GM19468 (cell line): ENCODE measurements around the gene RFX3.
"Not testable (repeated sequence)": the region's sequence is repeated elsewhere in the genome, so short reads cannot be mapped to it uniquely, and the experiment has no call there.

Experiments
- ATAC-seq: cut with Tn5 transposase; IDR thresholded peaks from one replicate; pipeline ENCODE4 v1.9.1; 2021; ENCODE audit warnings: mild to moderate bottlenecking, moderate library complexity, moderate number of reproducible peaks; ENCODE audit not compliant: unreplicated experiment; ENCODE audit errors: extremely low read depth

RFX3 gene

GRCh38 chr9:3367185-3367584, 158.6 kb downstream of the RFX3 start:
- ATAC-seq: no peak

- ATAC-seq: no peak
Observed at GRCh38 chr9:3361689-3362392, 164.0 kb downstream of the RFX3 start.

DNA sequence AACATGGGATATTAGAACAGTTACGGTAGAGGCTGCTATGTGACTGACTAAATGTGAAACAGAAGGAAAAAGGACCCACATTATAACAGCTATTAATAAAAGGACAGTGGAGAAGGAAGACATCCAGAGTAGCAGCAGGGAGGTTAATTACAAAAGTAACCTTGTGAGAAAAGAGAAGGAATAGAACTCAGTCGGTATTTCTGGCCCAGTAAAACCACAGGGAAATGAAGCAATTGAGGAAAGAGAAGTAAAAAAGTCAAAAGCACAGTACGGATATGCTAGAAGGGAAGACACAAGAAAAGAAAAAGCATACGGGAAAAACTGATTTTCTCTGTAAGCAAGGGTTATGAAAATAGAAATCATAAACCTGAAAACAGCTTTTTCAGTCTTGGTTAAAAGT, 164.7 kb downstream of the RFX3 start:
- no peak for ATAC-seq

DNA sequence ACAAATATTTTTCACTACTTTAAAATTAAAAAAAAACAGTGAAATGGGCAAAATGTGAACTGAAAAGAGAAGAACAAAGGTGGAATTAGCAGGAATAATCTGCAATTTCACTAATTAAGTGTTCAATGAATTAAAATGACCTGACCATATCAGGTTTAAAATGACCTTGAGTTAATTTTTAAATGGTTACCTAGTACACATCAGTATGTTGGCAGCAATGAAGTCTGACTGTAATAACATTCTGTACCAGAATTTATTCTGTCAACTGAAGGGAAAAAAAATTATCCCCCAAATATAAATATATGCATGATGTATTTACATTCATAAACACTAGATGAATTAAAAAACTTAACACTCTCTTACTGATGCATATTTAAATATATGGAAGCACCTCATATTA, 165.6 kb downstream of the RFX3 start:
- no peak for ATAC-seq

DNA sequence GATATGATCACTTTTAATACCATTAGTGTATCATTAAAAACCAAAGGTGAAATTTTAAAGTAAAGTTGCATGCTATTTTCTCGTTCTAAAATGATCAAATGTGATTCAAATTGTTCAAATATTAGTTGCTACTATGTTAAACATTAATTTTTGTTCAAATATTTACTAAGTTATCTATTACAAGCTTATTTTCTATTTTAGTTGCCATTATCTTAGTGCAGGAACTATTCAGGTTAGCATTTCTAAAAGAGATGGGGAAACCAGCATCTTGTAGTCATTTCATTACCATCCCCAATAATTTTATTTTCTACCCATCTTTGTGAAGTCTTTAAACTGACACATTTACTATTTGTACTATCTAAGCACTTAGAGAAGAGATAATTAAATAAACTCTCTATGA, 166.0 kb downstream of the RFX3 start:
- no peak for ATAC-seq

DNA sequence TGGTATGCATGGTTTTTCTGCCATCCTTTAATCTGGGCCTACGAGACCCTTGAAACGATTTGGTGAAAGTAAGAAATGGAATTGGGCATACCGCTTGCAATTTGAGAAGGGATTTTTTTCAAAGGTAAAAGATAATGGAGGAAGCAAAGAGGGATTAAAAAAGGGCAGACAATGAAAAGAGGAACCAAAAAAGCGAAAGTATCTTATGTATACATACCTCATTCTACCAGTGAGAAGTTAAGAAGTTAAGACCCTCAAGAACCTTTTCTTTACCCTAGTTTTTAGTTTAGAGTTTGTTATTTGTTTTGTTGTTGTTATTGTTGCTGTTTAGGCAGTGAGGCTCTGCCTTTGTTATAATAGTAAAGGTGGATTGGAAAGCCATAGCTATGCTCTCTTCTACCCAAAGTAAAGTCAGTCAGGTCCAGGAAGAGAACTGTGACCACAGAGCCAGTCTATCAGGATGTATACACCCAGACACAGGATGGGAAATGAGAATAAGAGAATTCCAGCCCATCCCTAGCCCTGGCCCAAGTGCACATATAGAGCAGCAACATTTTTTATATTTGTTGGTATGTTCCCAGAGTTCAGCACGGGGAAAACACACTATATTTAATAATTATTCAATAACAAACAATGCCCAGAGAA, 166.6 kb downstream of the RFX3 start:
- ATAC-seq: no peak

GRCh38 chr9:3348169-3348568, 177.6 kb downstream of the RFX3 start:
- no peak for ATAC-seq

DNA sequence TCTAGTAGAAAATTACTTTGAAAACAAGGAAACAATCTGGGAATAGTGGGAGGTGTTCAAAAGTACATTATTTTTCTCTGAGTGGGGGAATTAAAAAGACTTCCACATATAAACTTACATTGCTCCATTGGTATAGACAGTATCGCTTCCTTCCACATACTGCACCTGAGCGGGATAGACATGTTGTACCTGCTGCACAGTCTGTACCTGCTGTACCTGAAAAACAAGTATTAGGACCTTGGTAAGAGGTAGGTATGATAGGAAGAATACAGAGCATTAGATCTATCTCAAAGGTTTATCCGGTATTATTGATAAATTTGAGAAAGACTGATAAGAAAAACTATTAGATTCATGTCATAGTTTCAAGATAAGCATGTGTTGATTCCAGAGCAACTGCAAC, 179.3 kb downstream of the RFX3 start:
- no peak for ATAC-seq

DNA sequence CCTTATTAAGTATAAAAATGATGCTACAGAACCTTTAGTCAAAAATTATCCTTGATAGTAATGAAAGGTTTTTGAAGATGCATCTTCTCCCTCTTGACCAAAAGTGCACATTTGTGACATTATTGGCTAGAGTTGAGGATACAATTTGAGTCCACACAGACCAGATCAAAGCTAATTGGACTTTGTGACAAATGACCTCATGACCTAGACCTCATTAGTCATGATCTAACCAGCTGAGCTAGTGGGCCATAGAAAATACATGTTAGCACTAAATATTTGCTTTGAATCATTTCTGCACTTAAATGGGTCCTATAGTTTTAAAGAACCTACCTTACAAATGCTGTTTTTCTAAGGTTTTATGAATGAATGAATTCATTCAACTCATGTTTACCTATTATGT, 182.1 kb downstream of the RFX3 start:
- no peak for ATAC-seq

DNA sequence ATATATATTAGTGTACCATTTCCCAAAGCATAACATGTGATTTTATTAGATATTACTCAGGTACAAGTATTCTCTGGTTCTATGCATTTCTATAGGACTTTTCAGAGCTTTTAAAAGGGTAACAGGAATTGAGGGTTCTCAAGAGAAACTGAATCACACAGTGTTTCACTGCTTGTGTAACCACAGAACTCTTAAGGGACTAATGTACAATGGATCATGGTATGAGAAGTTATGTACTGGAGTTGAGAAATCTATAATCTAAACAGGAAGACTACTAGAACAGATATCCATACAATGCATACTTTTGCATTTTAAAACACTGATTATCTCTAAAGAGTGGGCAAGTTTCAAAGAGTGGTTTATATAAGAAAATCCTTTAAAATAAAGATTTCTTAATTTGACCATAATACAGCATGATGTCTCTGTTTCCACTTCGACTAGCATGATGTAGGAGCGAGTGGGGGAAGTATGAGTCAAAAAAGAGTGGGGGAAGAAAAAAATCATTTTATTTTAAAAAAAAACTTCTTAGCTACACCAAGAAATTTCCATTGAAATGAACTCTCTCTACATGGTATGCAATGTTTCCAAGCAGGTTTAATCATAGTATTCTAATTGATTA, 183.5 kb downstream of the RFX3 start:
- no peak for ATAC-seq

GRCh38 chr9:3337515-3338225, 188.1 kb downstream of the RFX3 start:
- ATAC-seq: no peak

DNA sequence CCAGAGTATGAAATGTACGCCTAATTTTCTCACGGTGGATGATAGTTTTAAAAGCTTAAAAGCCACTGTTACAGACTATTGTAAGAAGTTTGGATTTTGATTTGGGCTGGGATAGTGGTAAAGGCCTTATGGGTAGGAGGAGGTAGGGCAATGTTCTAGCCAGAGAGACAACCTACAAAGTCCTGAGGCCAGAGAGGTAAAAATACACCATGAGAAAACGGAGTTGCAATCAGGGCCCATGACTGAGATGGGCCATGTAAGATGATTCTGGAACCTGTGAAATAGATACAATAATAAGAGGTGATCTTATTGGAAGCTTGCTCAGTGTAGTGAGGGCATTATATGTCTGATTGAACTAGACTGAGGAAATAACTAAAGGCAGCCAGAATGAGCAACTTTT, 188.8 kb downstream of the RFX3 start:
- no peak for ATAC-seq

DNA sequence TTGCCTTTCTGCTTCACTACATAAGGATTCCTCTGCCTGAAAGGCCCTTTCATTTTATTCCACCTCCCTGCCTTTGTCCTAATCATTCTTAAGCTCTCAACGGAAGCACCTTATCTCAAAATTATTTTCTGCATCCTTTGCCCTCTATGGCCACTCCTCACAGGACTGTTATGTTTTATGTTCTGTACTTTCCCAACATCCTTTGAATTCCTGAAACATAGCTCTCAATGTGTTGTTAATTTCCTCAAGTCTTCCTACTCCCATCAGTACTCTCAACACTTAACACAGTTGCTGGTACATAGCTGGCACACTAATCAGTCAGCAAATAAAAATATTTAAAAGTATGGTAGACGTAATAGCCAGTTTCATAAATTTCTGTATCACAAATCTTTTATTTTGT, 193.0 kb downstream of the RFX3 start:
- no peak for ATAC-seq

DNA sequence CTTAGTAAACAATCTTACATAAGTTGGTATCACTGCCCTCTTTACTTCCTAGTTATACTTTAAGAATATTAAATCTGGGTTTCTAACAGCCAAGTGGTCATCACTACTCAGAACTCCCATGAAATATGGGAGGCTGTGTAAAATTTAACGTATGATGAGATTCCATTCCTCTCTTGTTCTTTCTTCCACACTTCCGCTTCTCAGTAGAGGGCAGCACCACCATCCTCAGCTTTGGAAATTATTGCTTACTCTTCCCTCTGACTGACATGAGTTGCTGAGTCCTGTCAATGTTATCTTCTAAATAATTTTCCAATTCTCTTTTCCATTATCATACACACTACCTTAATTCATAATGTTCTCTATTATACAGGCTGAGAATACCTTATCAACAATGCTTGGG, 194.0 kb downstream of the RFX3 start:
- no peak for ATAC-seq

DNA sequence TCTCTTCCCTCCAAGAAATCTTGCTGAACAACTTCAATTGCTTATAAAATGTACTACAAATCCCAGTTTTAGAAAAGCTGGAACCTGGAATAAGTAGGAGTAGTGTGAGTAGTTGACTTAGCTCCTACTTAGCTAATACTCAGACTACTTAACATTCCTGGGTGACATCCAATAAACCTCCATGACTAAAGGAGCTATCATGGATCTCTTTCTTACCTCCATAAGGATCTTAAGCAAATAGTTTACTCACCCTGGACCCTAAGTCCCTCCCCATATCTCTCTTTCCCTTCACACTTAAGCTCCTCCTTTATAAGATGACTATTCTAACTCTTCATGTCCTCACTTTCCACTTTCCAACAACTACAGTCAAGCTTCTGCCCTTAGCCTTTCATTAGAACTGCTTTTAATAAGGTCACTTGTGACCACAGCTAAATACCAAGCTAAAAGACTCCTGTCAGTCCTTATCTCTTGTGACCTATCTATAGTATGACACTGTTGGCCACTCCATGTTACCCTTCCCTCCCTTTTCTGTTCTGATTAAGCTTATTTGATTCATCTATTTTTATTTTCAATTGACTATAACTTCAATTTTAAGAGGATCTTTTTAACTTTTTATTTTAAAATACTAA, 194.9 kb downstream of the RFX3 start:
- no peak for ATAC-seq

DNA sequence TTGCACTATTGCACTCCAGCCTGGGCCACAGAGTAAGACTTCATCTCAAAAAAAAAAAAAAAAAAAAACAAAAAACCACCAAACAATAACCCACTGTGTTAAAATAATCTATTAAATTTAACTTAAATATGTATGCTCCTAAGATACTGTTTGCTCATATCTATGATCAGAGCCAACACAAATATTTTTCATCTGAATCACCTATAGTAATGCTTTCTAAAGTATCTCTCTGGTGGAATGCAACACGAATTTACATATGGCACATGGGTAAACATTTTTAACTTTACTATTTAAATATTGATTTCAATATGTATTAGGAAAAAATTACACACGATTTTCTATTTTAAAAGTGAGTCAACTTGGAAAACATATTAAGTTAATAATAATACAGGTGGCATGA, 196.4 kb downstream of the RFX3 start:
- ATAC-seq: no peak

GRCh38 chr9:3323714-3324113, 202.1 kb downstream of the RFX3 start:
- no peak for ATAC-seq

- ATAC-seq: no peak
Observed at GRCh38 chr9:3321186-3321585, 204.6 kb downstream of the RFX3 start.

- ATAC-seq: not testable (repeated sequence)
Observed at GRCh38 chr9:3312595-3312994, 213.2 kb downstream of the RFX3 start.

GRCh38 chr9:3308609-3309008, 217.2 kb downstream of the RFX3 start:
- no peak for ATAC-seq

DNA sequence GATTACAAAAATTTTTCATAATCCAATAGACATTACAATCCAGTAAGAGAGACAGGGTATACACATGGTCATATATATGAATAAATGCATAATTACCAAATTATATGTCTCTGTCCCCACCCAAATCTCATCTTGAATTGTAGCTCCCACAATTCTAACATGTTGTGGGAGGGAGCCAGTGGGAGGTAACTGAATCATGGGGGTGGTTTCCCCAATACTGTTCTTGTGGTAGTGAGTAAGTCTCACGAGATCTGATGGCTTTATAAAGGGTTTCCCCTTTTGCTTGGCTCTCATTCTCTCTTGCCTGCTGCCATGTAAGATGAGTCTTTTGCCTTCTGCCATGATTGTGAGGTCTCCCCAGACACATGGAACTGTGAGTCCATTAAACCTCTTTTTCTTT, 221.4 kb downstream of the RFX3 start:
- ATAC-seq: not testable (repeated sequence)
